Skeletal muscle cell (primary cell): ENCODE data around the gene LBHD1.
A peak's percentile ranks its signal among the peaks of the same experiment; 100 is the strongest.
"Not testable (repeated sequence)": the region's sequence is repeated elsewhere in the genome, so short reads cannot be mapped to it uniquely, and the experiment has no call there.

Experiments used
- DNase-seq: peaks from one replicate; pipeline ENCODE4 v3.0.0-alpha.2; 2010; ENCODE audit warnings: low read depth
- H3K4me3 ChIP-seq: 2 replicates; pipeline ENCODE4 v1.5.1; 2011; ENCODE audit warnings: low read depth, mild to moderate bottlenecking, control low read depth, low read length, moderate library complexity

LBHD1 gene

GRCh38 chr11:62632492-62632891 lies 39.6 kb downstream of the LBHD1 start:
- no peak for DNase-seq
- H3K4me3 ChIP-seq = no peak overlapping the region

DNA sequence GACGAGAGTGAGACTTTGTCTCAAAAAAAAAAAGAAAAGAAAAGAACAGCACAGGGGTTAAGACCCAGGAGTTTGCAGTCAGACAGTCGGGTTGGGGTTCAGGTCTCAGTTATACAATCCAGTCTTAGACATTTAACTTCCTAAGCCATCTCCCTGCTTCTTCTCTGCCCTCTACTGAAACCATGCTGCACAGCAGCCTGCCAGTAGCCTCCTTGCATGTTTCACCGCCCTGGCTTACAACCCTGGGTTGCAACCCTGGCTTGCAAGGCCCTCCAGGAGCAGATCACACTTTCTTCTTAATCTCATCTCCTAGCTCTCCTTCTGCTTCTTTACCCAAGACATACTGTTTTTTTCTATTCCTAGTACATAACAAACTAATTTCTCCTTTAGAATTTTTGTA lies 44.4 kb downstream of the LBHD1 start:
- no peak for DNase-seq
- no peak overlapping the region for H3K4me3 ChIP-seq

DNA sequence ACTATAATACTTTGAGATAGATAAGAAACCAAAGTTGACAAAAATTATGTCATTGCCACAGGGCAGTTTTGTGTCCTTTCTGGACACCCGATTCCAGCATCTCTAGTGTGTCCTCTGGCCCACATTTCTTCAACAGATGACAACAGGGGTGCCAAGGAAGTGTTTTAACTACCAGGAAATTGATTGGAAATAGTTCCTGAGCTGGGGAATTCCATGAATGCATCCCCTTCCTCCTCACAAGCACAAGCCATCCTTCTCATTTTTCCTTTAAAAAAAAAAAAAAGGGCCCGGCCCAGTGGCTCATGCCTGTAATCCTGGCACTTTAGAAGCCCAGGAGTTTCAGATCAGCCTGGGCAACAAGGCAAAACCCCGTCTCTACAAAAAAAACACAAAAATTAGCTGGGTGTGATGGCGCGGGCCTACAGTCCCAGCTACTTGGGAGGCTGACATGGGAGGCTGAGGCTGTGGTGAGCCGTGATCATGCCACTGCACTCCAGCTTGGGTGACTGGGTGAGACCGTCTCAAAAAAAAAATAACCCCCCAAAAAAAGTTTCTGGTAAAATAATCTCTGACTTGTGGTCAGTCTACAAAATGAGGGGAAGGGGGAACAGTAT lies 49.5 kb downstream of the LBHD1 start:
- no peak for DNase-seq
- H3K4me3 ChIP-seq = peak overlapping the region; percentile 82

DNA sequence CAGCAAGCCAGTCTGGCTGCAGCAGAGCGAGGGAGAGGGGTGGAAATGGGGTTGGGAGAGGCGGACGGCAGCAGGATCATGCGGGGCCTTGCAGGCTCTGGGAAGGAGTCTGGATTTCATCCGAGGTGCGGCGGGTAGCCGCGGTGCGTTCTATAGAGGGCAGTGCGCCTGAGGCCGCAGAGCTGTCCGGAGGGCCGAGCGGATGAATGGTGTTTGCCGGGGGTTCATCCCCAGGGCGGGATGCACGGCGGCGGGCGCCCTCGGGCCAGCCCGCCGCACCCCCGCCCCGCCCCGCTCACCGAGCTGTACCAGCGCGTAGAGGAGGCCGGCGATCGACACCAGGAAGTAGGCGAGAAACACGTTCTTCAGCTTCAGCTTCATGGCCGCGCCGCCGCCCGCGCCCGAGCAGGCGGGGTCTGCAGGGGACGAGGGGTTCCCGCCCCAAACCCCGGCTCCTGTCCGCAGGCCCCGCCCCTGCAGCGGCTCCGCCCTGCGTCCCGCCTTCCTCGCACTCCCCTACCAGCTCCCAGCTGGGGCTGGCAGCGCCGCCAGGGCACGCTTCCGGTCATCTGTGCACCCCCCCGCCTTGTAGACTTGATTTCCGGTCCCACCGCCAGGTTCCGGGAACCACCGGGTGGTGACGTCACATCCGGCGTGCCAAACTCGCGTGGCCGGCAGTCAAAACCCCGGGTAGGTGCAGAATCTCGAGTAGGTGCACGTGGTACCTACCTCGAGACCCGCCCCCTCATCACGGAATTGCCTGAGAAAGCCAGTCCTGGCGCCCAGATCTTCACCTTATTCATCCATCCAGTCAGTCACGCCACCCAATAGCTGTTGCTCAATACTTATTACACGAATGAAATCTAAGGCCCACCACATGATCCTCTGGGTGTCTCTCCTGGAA lies 50.2 kb downstream of the LBHD1 start, which contains the start of gene B3GAT3:
Gene B3GAT3 (minus strand): TSS at position 420 of the 904 bp plus-strand sequence. CDS start 39 bp downstream, at position 381.
- H3K4me3 ChIP-seq = peak within 1 kb of the TSS; percentile 82
- peak; percentile 94 for DNase-seq

GRCh38 chr11:62621027-62621566 lies 51.0 kb downstream of the LBHD1 start:
- no peak for DNase-seq
- peak overlapping the region; percentile 82 for H3K4me3 ChIP-seq

GRCh38 chr11:62616957-62617356 lies 55.1 kb downstream of the LBHD1 start:
- not testable (repeated sequence) for DNase-seq, H3K4me3 ChIP-seq

- DNase-seq = no peak
- H3K4me3 ChIP-seq = no peak overlapping the region
Observed at GRCh38 chr11:62615521-62615920, 56.5 kb downstream of the LBHD1 start.

GRCh38 chr11:62614275-62614674 lies 57.8 kb downstream of the LBHD1 start:
- H3K4me3 ChIP-seq = no peak overlapping the region
- DNase-seq = no peak

- DNase-seq = no peak
- H3K4me3 ChIP-seq = no peak overlapping the region
Observed at GRCh38 chr11:62613291-62613778, 58.7 kb downstream of the LBHD1 start.
